CD4-positive, alpha-beta T cell treated with Interleukin-6 at 100 ng/mL for 8 hours (primary cell): Measurements from ENCODE around the gene GDPD1.
"Not testable (repeated sequence)": the region's sequence is repeated elsewhere in the genome, so short reads cannot be mapped to it uniquely, and the experiment has no call there.

ENCODE experiments used
- DNase-seq: peaks from one replicate; pipeline ENCODE4 v3.0.0-alpha.2; 2020; ENCODE audit warnings: mixed read lengths, low spot score

GDPD1 gene

DNA sequence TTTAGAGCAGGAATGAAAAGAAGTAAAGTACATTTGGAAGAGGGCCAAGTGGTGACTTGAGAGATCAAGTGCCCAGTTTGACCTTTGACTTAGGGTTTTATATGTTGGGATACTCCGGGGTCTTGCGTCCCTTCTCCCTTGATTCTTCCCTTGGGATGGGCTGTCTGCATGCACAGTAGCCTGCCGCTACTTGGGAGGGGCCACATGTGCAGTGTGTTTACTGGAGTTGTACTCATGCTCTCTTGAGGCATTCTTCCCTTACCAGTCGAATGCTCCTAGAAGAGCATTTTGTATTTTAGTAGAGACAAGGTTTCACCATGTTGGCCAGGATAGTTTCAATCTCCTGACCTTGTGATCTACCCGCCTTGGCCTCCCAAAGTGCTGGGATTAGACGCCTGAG is 23.8 kb downstream of the GDPD1 start:
- no peak for DNase-seq

- DNase-seq: no peak
Observed at GRCh38 chr17:59254742-59255141, 34.4 kb downstream of the GDPD1 start.

DNA sequence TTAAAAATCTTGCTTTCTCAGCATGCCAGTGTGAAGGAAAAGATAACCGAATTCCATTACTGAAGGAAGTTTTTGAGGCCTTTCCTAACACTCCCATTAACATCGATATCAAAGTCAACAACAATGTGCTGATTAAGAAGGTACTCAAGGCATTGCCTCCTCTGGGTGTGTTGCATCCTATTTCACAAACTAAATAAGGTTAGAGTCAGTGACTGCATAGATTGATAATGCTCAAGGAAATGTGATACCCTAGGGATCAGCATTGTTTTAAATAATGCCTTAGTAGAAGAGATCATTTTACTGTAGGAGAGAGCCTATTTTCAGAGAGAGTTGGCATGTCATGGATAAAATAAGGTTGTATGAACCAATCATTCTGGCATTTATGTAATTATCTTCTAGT is 36.8 kb downstream of the GDPD1 start:
- DNase-seq: no peak

GRCh38 chr17:59260722-59261121 is 40.4 kb downstream of the GDPD1 start:
- no peak for DNase-seq

GRCh38 chr17:59266745-59267144 is 46.4 kb downstream of the GDPD1 start:
- DNase-seq: no peak

GRCh38 chr17:59267776-59268175 is 47.5 kb downstream of the GDPD1 start:
- no peak for DNase-seq

- DNase-seq: no peak
Observed at GRCh38 chr17:59275618-59276017, 55.3 kb downstream of the GDPD1 start.

DNA sequence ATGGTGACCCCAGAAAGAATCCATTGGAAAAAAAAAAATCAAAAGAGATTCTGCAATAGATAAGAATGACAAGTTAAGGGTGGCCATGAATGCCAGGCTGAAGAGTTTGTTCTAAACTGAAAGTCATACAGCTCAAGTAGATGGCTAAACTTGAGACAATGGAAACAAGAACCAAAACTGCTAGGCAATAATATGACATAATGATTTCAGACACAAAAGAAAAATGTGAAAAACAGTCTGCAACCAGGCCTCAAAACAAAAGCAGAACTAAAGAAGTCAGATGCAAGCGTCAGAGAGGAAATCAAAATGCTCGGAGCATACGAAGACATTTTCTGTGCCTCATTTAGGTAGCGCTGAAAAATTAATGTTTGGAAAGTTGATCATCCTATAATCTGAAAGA is 56.7 kb downstream of the GDPD1 start:
- DNase-seq: no peak

- no peak for DNase-seq
Observed at GRCh38 chr17:59278406-59278805, 58.1 kb downstream of the GDPD1 start.

- DNase-seq: no peak
Observed at GRCh38 chr17:59284317-59284716, 64.0 kb downstream of the GDPD1 start.

- no peak for DNase-seq
Observed at GRCh38 chr17:59287452-59287851, 67.1 kb downstream of the GDPD1 start.

GRCh38 chr17:59287891-59288290 is 67.6 kb downstream of the GDPD1 start:
- DNase-seq: no peak

DNA sequence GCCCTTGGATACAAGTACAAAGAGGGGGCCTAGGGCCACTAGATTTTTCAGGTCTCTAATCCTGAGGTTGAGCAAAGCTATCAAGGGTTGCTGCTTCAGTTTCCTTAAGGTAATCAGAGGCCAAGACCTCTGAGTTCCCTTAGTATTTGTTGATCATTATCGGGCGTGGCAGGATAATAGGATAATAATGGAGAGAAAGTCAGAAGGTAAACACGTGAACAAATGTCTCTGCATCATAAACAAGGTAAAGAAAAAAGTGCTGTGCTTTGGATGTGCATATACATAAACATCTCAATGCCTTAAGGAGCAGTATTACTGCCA is 69.6 kb downstream of the GDPD1 start:
- DNase-seq: no peak

GRCh38 chr17:59290302-59290998 is 70.1 kb downstream of the GDPD1 start:
- not testable (repeated sequence) for DNase-seq

DNA sequence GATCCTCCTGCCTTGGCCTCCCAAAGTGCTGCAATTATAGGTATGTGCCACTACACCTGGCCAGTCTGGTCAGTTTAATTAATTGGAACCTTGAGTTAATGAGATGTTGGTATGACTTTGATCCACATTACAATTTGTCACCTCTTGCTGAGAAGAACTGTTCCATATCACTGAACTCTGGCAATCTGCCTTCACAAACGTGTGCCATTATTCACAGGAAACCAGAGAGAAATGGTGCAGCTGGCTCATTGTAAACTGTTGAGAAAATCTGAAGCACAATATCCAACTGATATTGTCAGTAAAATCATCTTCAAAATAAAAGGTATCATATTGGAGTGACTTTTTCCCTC is 71.8 kb downstream of the GDPD1 start:
- no peak for DNase-seq

- no peak for DNase-seq
Observed at GRCh38 chr17:59296190-59296589, 75.9 kb downstream of the GDPD1 start.

DNA sequence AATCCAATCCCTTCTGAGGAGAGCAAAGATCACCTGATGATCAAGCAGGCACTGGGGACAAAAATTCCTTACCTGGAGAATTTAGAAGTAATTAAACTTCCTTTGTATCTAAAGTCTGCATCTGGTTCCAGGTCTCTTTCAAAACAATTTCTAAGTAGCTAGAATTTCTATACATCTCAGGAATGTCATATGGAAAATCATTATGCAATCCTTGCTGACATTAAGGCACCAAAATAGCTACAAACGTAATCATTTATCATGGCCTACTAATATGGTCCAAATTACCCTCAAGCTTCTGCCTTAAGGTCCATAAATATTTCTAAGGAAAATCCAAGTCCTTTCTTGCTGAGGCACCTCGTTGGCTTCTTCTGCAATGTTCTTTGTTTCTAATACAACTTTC is 78.2 kb downstream of the GDPD1 start:
- DNase-seq: no peak

DNA sequence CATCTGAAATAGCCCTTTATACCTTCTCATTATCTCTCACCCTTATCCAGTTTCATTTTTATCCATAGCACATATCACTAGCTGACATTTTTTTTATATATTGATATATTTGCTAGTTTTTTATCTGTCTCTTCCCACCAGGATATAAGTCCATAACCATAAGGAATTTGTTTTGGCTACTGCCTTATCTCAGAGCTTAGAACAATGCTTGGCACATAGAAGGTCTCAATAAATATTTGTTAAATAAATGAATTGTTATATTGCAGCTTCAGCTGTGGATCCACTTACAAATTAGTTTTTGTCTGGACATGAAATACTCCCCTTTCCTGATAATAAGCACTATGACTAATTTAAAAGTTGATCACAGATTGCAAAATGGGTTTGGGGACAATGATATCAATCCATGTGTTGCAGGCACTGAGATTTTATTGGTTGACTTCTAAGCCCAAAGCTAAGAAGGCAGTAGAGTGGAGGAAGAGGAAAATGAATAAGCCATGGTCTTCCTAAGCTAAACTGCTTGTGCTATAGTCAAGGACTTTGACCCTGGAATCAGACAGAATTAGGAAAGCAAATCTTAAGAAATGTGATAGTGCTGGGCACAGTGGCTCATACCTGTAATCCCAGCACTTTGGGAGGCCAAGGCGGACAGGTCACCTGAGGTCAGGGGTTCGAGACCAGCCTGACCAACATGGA is 79.2 kb downstream of the GDPD1 start:
- DNase-seq: no peak

DNA sequence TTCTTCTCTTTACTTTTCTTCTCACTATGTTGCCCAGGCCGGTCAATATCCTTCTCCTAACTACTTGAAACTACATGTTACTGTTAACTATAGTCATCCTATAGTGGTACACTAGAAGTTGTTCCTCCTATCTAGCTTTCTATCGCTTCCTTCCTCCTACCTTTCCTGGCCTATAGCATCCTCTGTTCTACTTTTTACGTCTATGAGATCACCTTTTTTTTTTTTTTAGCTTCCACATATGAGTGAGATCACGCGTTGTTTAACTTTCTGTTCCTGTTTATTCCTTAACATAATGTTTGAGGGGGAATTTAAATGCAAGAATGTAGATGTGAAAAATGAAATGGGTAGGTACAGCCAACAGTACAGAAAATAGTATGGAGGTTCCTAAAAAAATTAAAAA is 80.6 kb downstream of the GDPD1 start:
- no peak for DNase-seq

GRCh38 chr17:59304811-59305210 is 84.5 kb downstream of the GDPD1 start:
- no peak for DNase-seq

DNA sequence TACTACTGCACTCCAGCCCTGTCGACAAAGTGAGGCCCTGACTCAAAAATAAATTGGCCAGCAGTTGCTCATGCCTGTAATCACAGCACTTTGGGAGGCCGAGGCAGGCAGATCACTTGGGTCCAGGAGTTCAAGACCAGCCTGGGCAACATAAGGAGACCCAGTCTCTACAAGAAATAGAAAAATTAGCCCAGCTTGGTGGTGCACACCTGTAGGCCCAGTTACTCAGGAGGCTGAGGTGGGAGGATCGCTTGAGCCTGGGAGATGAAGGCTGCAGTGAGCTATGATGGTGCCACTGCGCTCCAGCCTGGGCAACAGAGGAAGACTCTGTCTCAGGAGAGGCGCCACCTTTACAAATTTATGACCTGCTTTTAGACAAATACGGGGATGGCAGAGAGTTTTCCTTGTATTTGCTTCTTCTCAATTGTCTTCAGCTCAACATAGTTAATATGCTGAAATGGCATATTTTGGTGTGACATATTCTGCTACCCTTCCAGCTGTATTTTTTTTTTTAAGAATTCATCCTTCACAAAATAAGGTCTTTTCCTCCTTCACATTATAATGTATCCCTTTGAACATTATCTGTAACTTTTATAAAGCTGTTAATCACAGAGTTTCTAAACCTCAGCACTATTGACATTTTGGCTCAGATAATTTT is 90.1 kb downstream of the GDPD1 start:
- DNase-seq: no peak

- DNase-seq: peak; percentile 70
Observed at GRCh38 chr17:59311051-59311468, 90.7 kb downstream of the GDPD1 start.

GRCh38 chr17:59311521-59311920 is 91.2 kb downstream of the GDPD1 start:
- DNase-seq: not testable (repeated sequence)

DNA sequence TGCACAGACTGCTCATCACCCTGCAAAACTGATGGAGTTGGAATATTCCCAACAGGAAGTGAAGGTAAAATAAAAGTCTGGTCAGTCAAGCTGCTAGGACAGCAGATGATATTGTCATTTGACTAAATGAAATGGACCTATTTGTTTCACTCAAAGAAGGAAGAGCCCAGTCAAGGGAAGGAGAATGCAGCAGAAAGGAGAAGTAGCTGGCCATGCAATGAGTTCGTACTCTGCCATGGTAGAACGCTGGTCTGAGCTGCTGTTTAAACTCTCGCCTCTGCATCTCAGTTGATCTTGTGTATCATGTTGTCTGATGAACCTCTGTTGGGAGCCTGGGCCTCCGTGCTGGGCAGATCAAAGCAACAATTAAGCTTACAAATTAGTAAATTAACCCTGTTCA is 95.6 kb downstream of the GDPD1 start:
- no peak for DNase-seq
